Measurements from ENCODE around the gene VAV3. TPM values are rescaled to one million over a fixed set of nuclear protein-coding genes. Genes with fewer than 3 reads are reported as not detected.

Gene VAV3
- total and polyA plus RNA-seq, 2 of the 8 experiments (the other 6 are each of a cell fraction or from before 2014, with no cell fraction given) = 2.9 to 7.9 TPM

GRCh38 chr1:107594536-107594935 is 370.4 kb downstream of the VAV3 start (continued):
- TF ChIP-seq, protein P1, sequence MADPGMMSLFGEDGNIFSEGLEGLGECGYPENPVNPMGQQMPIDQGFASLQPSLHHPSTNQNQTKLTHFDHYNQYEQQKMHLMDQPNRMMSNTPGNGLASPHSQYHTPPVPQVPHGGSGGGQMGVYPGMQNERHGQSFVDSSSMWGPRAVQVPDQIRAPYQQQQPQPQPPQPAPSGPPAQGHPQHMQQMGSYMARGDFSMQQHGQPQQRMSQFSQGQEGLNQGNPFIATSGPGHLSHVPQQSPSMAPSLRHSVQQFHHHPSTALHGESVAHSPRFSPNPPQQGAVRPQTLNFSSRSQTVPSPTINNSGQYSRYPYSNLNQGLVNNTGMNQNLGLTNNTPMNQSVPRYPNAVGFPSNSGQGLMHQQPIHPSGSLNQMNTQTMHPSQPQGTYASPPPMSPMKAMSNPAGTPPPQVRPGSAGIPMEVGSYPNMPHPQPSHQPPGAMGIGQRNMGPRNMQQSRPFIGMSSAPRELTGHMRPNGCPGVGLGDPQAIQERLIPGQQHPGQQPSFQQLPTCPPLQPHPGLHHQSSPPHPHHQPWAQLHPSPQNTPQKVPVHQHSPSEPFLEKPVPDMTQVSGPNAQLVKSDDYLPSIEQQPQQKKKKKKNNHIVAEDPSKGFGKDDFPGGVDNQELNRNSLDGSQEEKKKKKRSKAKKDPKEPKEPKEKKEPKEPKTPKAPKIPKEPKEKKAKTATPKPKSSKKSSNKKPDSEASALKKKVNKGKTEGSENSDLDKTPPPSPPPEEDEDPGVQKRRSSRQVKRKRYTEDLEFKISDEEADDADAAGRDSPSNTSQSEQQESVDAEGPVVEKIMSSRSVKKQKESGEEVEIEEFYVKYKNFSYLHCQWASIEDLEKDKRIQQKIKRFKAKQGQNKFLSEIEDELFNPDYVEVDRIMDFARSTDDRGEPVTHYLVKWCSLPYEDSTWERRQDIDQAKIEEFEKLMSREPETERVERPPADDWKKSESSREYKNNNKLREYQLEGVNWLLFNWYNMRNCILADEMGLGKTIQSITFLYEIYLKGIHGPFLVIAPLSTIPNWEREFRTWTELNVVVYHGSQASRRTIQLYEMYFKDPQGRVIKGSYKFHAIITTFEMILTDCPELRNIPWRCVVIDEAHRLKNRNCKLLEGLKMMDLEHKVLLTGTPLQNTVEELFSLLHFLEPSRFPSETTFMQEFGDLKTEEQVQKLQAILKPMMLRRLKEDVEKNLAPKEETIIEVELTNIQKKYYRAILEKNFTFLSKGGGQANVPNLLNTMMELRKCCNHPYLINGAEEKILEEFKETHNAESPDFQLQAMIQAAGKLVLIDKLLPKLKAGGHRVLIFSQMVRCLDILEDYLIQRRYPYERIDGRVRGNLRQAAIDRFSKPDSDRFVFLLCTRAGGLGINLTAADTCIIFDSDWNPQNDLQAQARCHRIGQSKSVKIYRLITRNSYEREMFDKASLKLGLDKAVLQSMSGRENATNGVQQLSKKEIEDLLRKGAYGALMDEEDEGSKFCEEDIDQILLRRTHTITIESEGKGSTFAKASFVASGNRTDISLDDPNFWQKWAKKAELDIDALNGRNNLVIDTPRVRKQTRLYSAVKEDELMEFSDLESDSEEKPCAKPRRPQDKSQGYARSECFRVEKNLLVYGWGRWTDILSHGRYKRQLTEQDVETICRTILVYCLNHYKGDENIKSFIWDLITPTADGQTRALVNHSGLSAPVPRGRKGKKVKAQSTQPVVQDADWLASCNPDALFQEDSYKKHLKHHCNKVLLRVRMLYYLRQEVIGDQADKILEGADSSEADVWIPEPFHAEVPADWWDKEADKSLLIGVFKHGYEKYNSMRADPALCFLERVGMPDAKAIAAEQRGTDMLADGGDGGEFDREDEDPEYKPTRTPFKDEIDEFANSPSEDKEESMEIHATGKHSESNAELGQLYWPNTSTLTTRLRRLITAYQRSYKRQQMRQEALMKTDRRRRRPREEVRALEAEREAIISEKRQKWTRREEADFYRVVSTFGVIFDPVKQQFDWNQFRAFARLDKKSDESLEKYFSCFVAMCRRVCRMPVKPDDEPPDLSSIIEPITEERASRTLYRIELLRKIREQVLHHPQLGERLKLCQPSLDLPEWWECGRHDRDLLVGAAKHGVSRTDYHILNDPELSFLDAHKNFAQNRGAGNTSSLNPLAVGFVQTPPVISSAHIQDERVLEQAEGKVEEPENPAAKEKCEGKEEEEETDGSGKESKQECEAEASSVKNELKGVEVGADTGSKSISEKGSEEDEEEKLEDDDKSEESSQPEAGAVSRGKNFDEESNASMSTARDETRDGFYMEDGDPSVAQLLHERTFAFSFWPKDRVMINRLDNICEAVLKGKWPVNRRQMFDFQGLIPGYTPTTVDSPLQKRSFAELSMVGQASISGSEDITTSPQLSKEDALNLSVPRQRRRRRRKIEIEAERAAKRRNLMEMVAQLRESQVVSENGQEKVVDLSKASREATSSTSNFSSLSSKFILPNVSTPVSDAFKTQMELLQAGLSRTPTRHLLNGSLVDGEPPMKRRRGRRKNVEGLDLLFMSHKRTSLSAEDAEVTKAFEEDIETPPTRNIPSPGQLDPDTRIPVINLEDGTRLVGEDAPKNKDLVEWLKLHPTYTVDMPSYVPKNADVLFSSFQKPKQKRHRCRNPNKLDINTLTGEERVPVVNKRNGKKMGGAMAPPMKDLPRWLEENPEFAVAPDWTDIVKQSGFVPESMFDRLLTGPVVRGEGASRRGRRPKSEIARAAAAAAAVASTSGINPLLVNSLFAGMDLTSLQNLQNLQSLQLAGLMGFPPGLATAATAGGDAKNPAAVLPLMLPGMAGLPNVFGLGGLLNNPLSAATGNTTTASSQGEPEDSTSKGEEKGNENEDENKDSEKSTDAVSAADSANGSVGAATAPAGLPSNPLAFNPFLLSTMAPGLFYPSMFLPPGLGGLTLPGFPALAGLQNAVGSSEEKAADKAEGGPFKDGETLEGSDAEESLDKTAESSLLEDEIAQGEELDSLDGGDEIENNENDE (IDR thresholded peaks at IDR 0.05; ENCODE audit: insufficient replicate concordance, low read length) = no peak
- no peak for TF ChIP-seq BCL11A (IDR thresholded peaks at IDR 0.05; ENCODE audit: low read depth in 2 of 2, low read length in 2 of 2)
- no peak for TF ChIP-seq SIRT6 (IDR thresholded peaks at IDR 0.05; ENCODE audit: low read length)
- TF ChIP-seq SP2 (IDR thresholded peaks at IDR 0.05; ENCODE audit: low read length) = no peak
